ENCODE results near the gene PTPN3. TPM values are rescaled to one million over a fixed set of nuclear protein-coding genes. Genes with fewer than 3 reads are reported as not detected.

Gene PTPN3
- total RNA-seq, 2 donors from 2014 or later: 2.7 to 4.6 TPM

GRCh38 chr9:109496841-109497225, 1.3 kb downstream of the PTPN3 start:
- Histone ChIP-seq H3K4me3 (ENCODE audit: low read length) (no peak overlapping the region), H3K27ac (ENCODE audit: low read depth, low read length) (no peak overlapping the region)
- H3K4me1 Mint-ChIP-seq: peaks cover 5% of the 10 kb centered on the region

GRCh38 chr9:109496218-109496617, 1.9 kb downstream of the PTPN3 start:
- no peaks in the 10 kb centered on the region for H3K9me3 ChIP-seq (ENCODE audit: control insufficient read depth, low read length)
- no peak overlapping the region for H3K4me3 ChIP-seq (ENCODE audit: low read length)
- H3K27me3 Mint-ChIP-seq (ENCODE audit: insufficient read depth): peaks cover 67% of the 10 kb centered on the region
- no peak overlapping the region for H3K27ac Mint-ChIP-seq
- no peak for DNase-seq
- WGBS, 2 experiments (ENCODE audit: insufficient coverage in 1 of 2, insufficient read length in 1 of 2): 94 to 100% methylated on average over 1 to 3 of the region's 3 CpGs
- H3K4me1 Mint-ChIP-seq: peaks cover 5% of the 10 kb centered on the region
- H3K27ac ChIP-seq (ENCODE audit: low read depth, low read length): no peak overlapping the region
- no peak overlapping the region for H3K9ac ChIP-seq (ENCODE audit: extremely low read depth, low read length, poor library complexity, severe bottlenecking)
- H3K9me3 Mint-ChIP-seq: no peaks in the 10 kb centered on the region
- H3K27me3 ChIP-seq (ENCODE audit: control insufficient read depth, insufficient read depth, low read length, poor library complexity, severe bottlenecking): peaks cover 66% of the 10 kb centered on the region
- H3K4me3 Mint-ChIP-seq: no peak overlapping the region
- TF ChIP-seq CTCF (conservative IDR thresholded peaks at IDR 0.05): no peak
- peaks cover 4% of the 10 kb centered on the region for H3K4me1 ChIP-seq (ENCODE audit: control insufficient read depth, insufficient read depth, low read length)
- H3K36me3 ChIP-seq (ENCODE audit: control insufficient read depth, insufficient read depth, low read length): no peaks in the 10 kb centered on the region
- H3K36me3 Mint-ChIP-seq (ENCODE audit: low read depth): no peaks in the 10 kb centered on the region

More at GRCh38 chr9:109496841-109497225, 1.3 kb downstream of the PTPN3 start:
- 92 to 93% methylated on average over 4 of the region's 4 CpGs for WGBS, 2 experiments (ENCODE audit: insufficient coverage in 1 of 2, insufficient read length in 1 of 2)
- Histone ChIP-seq H3K9ac (ENCODE audit: extremely low read depth, low read length, poor library complexity, severe bottlenecking) (no peak overlapping the region), H3K9me3 (ENCODE audit: control insufficient read depth, low read length) (no peaks in the 10 kb centered on the region), H3K4me1 (ENCODE audit: control insufficient read depth, insufficient read depth, low read length) (peaks cover 4% of the 10 kb centered on the region), H3K36me3 (ENCODE audit: control insufficient read depth, insufficient read depth, low read length) (no peaks in the 10 kb centered on the region), H3K27me3 (ENCODE audit: control insufficient read depth, insufficient read depth, low read length, poor library complexity, severe bottlenecking) (peaks cover 72% of the 10 kb centered on the region)
- no peak for DNase-seq
- no peak overlapping the region for H3K27ac Mint-ChIP-seq
- peak overlapping the region; percentile 60 for H3K4me3 Mint-ChIP-seq
- no peak for TF ChIP-seq CTCF (conservative IDR thresholded peaks at IDR 0.05)
- H3K36me3 Mint-ChIP-seq (ENCODE audit: low read depth): no peaks in the 10 kb centered on the region
- no peaks in the 10 kb centered on the region for H3K9me3 Mint-ChIP-seq
- peaks cover 73% of the 10 kb centered on the region for H3K27me3 Mint-ChIP-seq (ENCODE audit: insufficient read depth)

GRCh38 chr9:109493648-109494047, 4.5 kb downstream of the PTPN3 start:
- no peak overlapping the region for H3K4me3 Mint-ChIP-seq
- H3K27me3 Mint-ChIP-seq (ENCODE audit: insufficient read depth): peaks cover 44% of the 10 kb centered on the region
- Histone ChIP-seq H3K9ac (ENCODE audit: extremely low read depth, low read length, poor library complexity, severe bottlenecking) (no peak overlapping the region), H3K9me3 (ENCODE audit: control insufficient read depth, low read length) (no peaks in the 10 kb centered on the region), H3K27ac (ENCODE audit: low read depth, low read length) (no peak overlapping the region), H3K36me3 (ENCODE audit: control insufficient read depth, insufficient read depth, low read length) (no peaks in the 10 kb centered on the region), H3K4me3 (ENCODE audit: low read length) (no peak overlapping the region), H3K27me3 (ENCODE audit: control insufficient read depth, insufficient read depth, low read length, poor library complexity, severe bottlenecking) (peaks cover 41% of the 10 kb centered on the region), H3K4me1 (ENCODE audit: control insufficient read depth, insufficient read depth, low read length) (peaks cover 4% of the 10 kb centered on the region)
- no peak for DNase-seq
- no peaks in the 10 kb centered on the region for H3K9me3 Mint-ChIP-seq
- H3K27ac Mint-ChIP-seq: no peak overlapping the region
- 81 to 85% methylated on average over 4 to 6 of the region's 6 CpGs for WGBS, 2 experiments (ENCODE audit: insufficient coverage in 1 of 2, insufficient read length in 1 of 2)
- H3K4me1 Mint-ChIP-seq: no peaks in the 10 kb centered on the region
- H3K36me3 Mint-ChIP-seq (ENCODE audit: low read depth): no peaks in the 10 kb centered on the region
- no peak for TF ChIP-seq CTCF (conservative IDR thresholded peaks at IDR 0.05)

Data from endodermal cell (in vitro differentiated cells).